Measurements from ENCODE around the gene SIX2. TPM values are rescaled to one million over a fixed set of nuclear protein-coding genes. Genes with fewer than 3 reads are reported as not detected.

Gene SIX2
- total and polyA plus RNA-seq, 12 donors, result 0.06 to 0.40 (median 0.14) TPM; not detected in 5

DNA sequence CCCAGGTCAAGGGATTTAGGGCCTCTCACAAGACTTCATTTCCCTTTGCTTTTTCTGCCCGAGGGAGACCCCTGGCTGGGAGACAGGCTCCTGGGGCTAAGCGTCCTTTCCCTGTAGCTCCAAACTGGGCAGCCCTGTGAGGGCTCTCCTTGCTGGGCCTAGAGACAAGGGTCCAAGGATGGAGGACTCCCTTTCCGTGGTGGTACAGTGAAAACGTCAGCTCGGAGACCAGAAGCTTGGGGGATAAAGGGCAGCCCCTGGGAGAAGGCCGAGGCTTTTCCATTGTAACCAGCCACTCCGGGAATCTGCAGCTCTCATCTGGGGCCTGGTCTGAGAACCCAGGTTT lies 2.3 kb downstream of the SIX2 start:
- Histone ChIP-seq H3K4me3 (no peak overlapping the region), H3K27ac (no peak overlapping the region), H3K36me3 (replicated peaks in 1 of 2) (no peaks in the 10 kb centered on the region), H3K27me3 (peaks cover 86% of the 10 kb centered on the region), H3K4me1 (replicated peaks in 1 of 2) (peaks cover 21 to 24% of the 10 kb centered on the region in 2 donors), H3K9me3 (replicated peaks in 1 of 3) (no peaks in the 10 kb centered on the region)
- TF ChIP-seq, protein P1, sequence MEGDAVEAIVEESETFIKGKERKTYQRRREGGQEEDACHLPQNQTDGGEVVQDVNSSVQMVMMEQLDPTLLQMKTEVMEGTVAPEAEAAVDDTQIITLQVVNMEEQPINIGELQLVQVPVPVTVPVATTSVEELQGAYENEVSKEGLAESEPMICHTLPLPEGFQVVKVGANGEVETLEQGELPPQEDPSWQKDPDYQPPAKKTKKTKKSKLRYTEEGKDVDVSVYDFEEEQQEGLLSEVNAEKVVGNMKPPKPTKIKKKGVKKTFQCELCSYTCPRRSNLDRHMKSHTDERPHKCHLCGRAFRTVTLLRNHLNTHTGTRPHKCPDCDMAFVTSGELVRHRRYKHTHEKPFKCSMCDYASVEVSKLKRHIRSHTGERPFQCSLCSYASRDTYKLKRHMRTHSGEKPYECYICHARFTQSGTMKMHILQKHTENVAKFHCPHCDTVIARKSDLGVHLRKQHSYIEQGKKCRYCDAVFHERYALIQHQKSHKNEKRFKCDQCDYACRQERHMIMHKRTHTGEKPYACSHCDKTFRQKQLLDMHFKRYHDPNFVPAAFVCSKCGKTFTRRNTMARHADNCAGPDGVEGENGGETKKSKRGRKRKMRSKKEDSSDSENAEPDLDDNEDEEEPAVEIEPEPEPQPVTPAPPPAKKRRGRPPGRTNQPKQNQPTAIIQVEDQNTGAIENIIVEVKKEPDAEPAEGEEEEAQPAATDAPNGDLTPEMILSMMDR (IDR thresholded peaks at IDR 0.05), result no peak
- no peak for TF ChIP-seq POLR2A (IDR thresholded peaks at IDR 0.05)
- intact Hi-C loops (cut with DNase I), result no loop called here
- DNase-seq, result no peak
- 80 to 83% (median 83%) methylated on average over 2 to 7 of the region's 7 CpGs for WGBS, 4 donors

DNA sequence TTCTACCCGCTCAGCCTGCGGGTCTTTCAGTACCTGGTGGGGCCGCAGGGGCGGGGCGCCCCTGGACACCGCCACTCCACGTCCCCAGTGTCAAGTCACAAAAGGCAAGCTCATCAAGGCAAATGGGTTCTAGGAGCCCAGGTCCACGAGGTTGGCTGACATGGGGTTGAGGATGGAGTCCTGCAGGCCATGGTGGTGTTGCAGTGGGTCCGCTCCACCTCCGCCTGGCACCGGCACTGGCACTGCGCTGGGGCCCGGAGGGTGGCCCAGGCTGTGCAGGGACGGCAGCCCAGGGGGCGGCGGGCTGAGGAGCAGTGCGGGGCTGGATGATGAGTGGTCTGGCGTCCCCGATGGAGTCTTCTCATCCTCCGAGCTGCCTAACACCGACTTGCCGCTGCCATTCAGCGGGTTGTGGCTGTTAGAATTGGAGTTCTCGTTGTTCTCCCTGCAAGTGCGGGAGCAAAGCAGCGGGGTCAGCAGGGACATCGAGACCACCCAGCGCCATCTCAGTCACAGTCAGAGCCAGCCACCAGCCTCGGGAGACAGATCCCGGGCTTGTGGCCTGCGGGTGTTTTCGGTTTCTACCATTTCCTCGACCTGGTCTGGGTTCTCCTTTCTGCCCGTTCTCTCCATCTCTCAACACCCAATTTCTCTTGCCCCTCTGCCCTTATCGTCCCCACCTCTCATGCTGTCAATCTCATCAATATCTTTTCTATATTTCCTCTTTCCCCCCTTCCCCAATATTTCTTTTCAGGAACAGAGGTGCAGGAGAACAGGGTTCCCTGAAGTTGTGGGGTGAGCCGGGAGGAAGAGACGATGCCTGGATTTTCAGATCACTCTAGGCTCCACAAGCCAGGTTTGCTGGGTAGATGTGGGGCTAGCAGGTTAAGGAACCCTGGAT lies 3.0 kb downstream of the SIX2 start:
- peaks cover 21 to 30% of the 10 kb centered on the region in 2 donors for H3K4me1 ChIP-seq (replicated peaks in 1 of 2)
- no peak overlapping the region for H3K27ac ChIP-seq
- intact Hi-C loops (cut with DNase I), result no loop called here
- 53 to 61% (median 56%) methylated on average over 21 to 37 of the region's 37 CpGs for WGBS, 4 donors
- no peak for DNase-seq
- no peaks in the 10 kb centered on the region for H3K36me3 ChIP-seq (replicated peaks in 1 of 2)
- no peaks in the 10 kb centered on the region for H3K9me3 ChIP-seq (replicated peaks in 1 of 3)
- no peak for TF ChIP-seq POLR2A (IDR thresholded peaks at IDR 0.05)
- TF ChIP-seq, protein P1 (IDR thresholded peaks at IDR 0.05), result no peak
- H3K4me3 ChIP-seq, result no peak overlapping the region
- peaks cover 86% of the 10 kb centered on the region for H3K27me3 ChIP-seq

DNA sequence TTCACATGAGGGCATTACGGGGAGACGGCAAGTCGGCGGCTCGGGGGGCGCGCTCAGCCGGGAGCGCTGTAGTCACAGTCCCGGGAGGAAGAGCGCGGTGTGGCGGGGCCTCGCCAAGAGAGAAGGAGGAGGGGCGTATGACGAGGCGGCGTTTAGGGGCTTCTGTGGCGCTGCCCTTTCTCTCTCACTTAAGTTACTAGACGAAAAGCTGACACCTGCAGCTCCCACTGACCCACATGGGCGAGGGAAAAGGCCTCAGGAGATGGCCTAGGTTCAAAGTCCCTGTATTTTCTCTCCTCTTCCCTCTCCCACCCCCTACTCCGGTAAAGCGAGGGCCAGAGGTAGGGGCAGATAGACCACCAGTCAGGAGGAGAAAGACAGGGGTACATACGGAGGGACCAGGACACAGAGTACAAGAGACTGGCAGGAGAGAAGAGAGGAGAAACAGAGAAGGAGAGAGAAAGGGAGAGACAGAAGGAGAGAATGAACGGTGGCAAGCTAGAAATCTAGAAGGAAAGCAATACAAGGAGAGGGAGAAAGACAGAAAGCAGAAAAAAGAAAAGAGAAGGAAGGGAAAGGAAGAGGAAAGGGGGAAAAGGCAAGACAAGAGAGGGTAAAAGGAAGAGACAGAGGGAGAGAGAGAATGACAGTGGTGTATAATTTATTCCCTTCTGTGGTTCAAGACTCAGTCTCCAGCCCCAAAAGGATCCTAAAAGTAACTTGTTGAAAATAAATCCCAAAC lies 3.8 kb downstream of the SIX2 start:
- TF ChIP-seq, protein P1 (IDR thresholded peaks at IDR 0.05), result no peak
- TF ChIP-seq POLR2A (IDR thresholded peaks at IDR 0.05), result no peak
- no peaks in the 10 kb centered on the region for H3K36me3 ChIP-seq (replicated peaks in 1 of 2)
- peaks cover 20 to 35% of the 10 kb centered on the region in 2 donors for H3K4me1 ChIP-seq (replicated peaks in 1 of 2)
- peaks cover 86% of the 10 kb centered on the region for H3K27me3 ChIP-seq
- H3K27ac ChIP-seq, result no peak overlapping the region
- intact Hi-C loops (cut with DNase I), result no loop called here
- no peak for DNase-seq
- WGBS, 4 donors, result 37 to 47% (median 44%) methylated on average over 25 of the region's 25 CpGs
- no peak overlapping the region for H3K4me3 ChIP-seq
- H3K9me3 ChIP-seq (replicated peaks in 1 of 3), result no peaks in the 10 kb centered on the region

DNA sequence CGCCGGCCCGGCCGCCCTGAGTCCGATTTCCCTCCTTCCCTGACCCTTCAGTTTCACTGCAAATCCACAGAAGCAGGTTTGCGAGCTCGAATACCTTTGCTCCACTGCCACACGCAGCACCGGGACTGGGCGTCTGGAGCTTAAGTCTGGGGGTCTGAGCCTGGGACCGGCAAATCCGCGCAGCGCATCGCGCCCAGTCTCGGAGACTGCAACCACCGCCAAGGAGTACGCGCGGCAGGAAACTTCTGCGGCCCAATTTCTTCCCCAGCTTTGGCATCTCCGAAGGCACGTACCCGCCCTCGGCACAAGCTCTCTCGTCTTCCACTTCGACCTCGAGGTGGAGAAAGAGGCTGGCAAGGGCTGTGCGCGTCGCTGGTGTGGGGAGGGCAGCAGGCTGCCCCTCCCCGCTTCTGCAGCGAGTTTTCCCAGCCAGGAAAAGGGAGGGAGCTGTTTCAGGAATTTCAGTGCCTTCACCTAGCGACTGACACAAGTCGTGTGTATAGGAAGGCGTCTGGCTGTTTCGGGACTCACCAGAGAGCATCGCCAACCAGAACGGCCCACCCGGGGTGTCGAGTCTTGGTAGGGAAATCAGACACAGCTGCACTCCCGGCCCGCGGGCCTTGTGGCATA lies 4.6 kb downstream of the SIX2 start:
- peaks cover 90% of the 10 kb centered on the region for H3K27me3 ChIP-seq
- H3K27ac ChIP-seq, result no peak overlapping the region
- no peak overlapping the region for H3K4me3 ChIP-seq
- WGBS, 4 donors, result 22 to 28% (median 22%) methylated on average over 34 to 45 of the region's 45 CpGs
- no peaks in the 10 kb centered on the region for H3K9me3 ChIP-seq (replicated peaks in 1 of 3)
- no peak for DNase-seq
- intact Hi-C loops (cut with DNase I), result no loop called here
- H3K36me3 ChIP-seq (replicated peaks in 1 of 2), result no peaks in the 10 kb centered on the region
- no peak for TF ChIP-seq POLR2A (IDR thresholded peaks at IDR 0.05)
- TF ChIP-seq, protein P1 (IDR thresholded peaks at IDR 0.05), result no peak
- peaks cover 12 to 28% of the 10 kb centered on the region in 2 donors for H3K4me1 ChIP-seq (replicated peaks in 1 of 2)
